ENCODE data around the gene NKX2-2. TPM values are rescaled to one million over a fixed set of nuclear protein-coding genes. Genes with fewer than 3 reads are reported as not detected.

The NKX2-2 gene
- total RNA-seq, 1 experiment from 2014 or later = 85.1 TPM

GRCh38 chr20:21513181-21513663 is 642 bp downstream of the NKX2-2 start:
- peaks cover 55% of the 10 kb centered on the region for H3K36me3 ChIP-seq (ENCODE audit: insufficient read depth, low read length, poor library complexity, severe bottlenecking)
- ChIA-PET CTCF (no interaction called here), POLR2A (ENCODE audit: low non-redundant PET) (no interaction called here)
- no peaks in the 10 kb centered on the region for H3K9me3 ChIP-seq (ENCODE audit: low read depth, low read length, poor library complexity, severe bottlenecking)
- H3K4me1 ChIP-seq (ENCODE audit: insufficient read depth, low read length, poor library complexity, severe bottlenecking) = peaks cover 15% of the 10 kb centered on the region
- peak; percentile 60 for DNase-seq (ENCODE audit: low spot score)
- intact Hi-C loops (cut with micrococcal nuclease; ENCODE audit: unreplicated experiment) = loop anchor here (10.0 kb wide), 1 partner anchor 1842 kb away; the partner anchor contains the start of gene NXT1
- TSS peak; percentile 17 for BruUV-seq (replicated peaks)
- H3K27ac ChIP-seq (ENCODE audit: low read depth, low read length, poor library complexity, severe bottlenecking) = peak overlapping the region; percentile 94
- H3K4me3 ChIP-seq (ENCODE audit: low read depth, low read length, poor library complexity, severe bottlenecking) = peak overlapping the region; percentile 84
- no peaks in the 10 kb centered on the region for H3K27me3 ChIP-seq (replicated peaks; ENCODE audit: insufficient read depth, low read depth, low read length, poor library complexity)
- TF ChIP-seq CTCF (conservative IDR thresholded peaks at IDR 0.05; ENCODE audit: low read depth, low read length) = no peak
- no peak for TF ChIP-seq EZH2 (IDR thresholded peaks at IDR 0.05; ENCODE audit: borderline replicate concordance, low read depth, low read length, poor library complexity, severe bottlenecking)

GRCh38 chr20:21512634-21513180 is 1.2 kb downstream of the NKX2-2 start:
- H3K27ac ChIP-seq (ENCODE audit: low read depth, low read length, poor library complexity, severe bottlenecking) = peak overlapping the region; percentile 94
- H3K36me3 ChIP-seq (ENCODE audit: insufficient read depth, low read length, poor library complexity, severe bottlenecking) = peaks cover 57% of the 10 kb centered on the region
- CTCF ChIA-PET = no interaction called here
- DNase-seq (ENCODE audit: low spot score) = peak; percentile 59
- peak overlapping the region; percentile 84 for H3K4me3 ChIP-seq (ENCODE audit: low read depth, low read length, poor library complexity, severe bottlenecking)
- intact Hi-C loops (cut with micrococcal nuclease; ENCODE audit: unreplicated experiment) = loop anchor here (10.0 kb wide), 1 partner anchor 1842 kb away; the partner anchor contains the start of gene NXT1
- H3K9me3 ChIP-seq (ENCODE audit: low read depth, low read length, poor library complexity, severe bottlenecking) = no peaks in the 10 kb centered on the region
- BruUV-seq (replicated peaks) = no TSS peak
- TF ChIP-seq CTCF (conservative IDR thresholded peaks at IDR 0.05; ENCODE audit: low read depth, low read length) = no peak
- no peak for TF ChIP-seq EZH2 (IDR thresholded peaks at IDR 0.05; ENCODE audit: borderline replicate concordance, low read depth, low read length, poor library complexity, severe bottlenecking)
- H3K27me3 ChIP-seq (replicated peaks; ENCODE audit: insufficient read depth, low read depth, low read length, poor library complexity) = no peaks in the 10 kb centered on the region
- POLR2A ChIA-PET (ENCODE audit: low non-redundant PET) = interaction anchor here (0.6 kb wide), 1 partner anchor 654 kb away, joined by 3 read pairs; no protein-coding TSS in a partner anchor
- H3K4me1 ChIP-seq (ENCODE audit: insufficient read depth, low read length, poor library complexity, severe bottlenecking) = peaks cover 19% of the 10 kb centered on the region

- intact Hi-C loops (cut with micrococcal nuclease; ENCODE audit: unreplicated experiment) = loop anchor here (10.0 kb wide), 1 partner anchor 1843 kb away; the partner anchor contains the start of gene NXT1
- Histone ChIP-seq H3K9me3 (ENCODE audit: low read depth, low read length, poor library complexity, severe bottlenecking) (no peaks in the 10 kb centered on the region), H3K27ac (ENCODE audit: low read depth, low read length, poor library complexity, severe bottlenecking) (peak overlapping the region; percentile 94), H3K36me3 (ENCODE audit: insufficient read depth, low read length, poor library complexity, severe bottlenecking) (peaks cover 58% of the 10 kb centered on the region), H3K4me1 (ENCODE audit: insufficient read depth, low read length, poor library complexity, severe bottlenecking) (peaks cover 21% of the 10 kb centered on the region), H3K4me3 (ENCODE audit: low read depth, low read length, poor library complexity, severe bottlenecking) (peak overlapping the region; percentile 84), H3K27me3 (replicated peaks; ENCODE audit: insufficient read depth, low read depth, low read length, poor library complexity) (no peaks in the 10 kb centered on the region)
- POLR2A ChIA-PET (ENCODE audit: low non-redundant PET) = interaction anchor here (0.6 kb wide), 1 partner anchor 653 kb away, joined by 3 read pairs; no protein-coding TSS in a partner anchor
- CTCF ChIA-PET = no interaction called here
- peak; percentile 64 for DNase-seq (ENCODE audit: low spot score)
- no TSS peak for BruUV-seq (replicated peaks)
- TF ChIP-seq CTCF (conservative IDR thresholded peaks at IDR 0.05; ENCODE audit: low read depth, low read length) = 0 out of 2 replicates have a peak, but pooled peaks have one; percentile 5
- no peak for TF ChIP-seq EZH2 (IDR thresholded peaks at IDR 0.05; ENCODE audit: borderline replicate concordance, low read depth, low read length, poor library complexity, severe bottlenecking)
Measured at GRCh38 chr20:21511850-21512633, 1.8 kb downstream of the NKX2-2 start.
